WI38 (cell line): ENCODE results near the gene CADM4.
"Not testable (repeated sequence)": the region's sequence is repeated elsewhere in the genome, so short reads cannot be mapped to it uniquely, and the experiment has no call there.

ENCODE experiments used
- H3K4me3 ChIP-seq: 2 replicates; pipeline ENCODE4 v1.5.1; 2011; ENCODE audit warnings: low read depth, mild to moderate bottlenecking, control low read depth, low read length
- CTCF ChIP-seq: IDR thresholded peaks from 2 replicates; pipeline ENCODE4 v1.5.1; 2012; ENCODE audit warnings: low read depth, mild to moderate bottlenecking, control low read depth, low read length

CADM4 gene

GRCh38 chr19:43638995-43639518 is 593 bp downstream of the CADM4 start:
- TF ChIP-seq CTCF: no peak
- H3K4me3 ChIP-seq: no peak overlapping the region

- no peak for TF ChIP-seq CTCF
- H3K4me3 ChIP-seq: no peak overlapping the region
Observed at GRCh38 chr19:43638214-43638994, 1.2 kb downstream of the CADM4 start.

GRCh38 chr19:43636121-43636683 is 3.4 kb downstream of the CADM4 start:
- no peak for TF ChIP-seq CTCF
- no peak overlapping the region for H3K4me3 ChIP-seq

GRCh38 chr19:43635561-43635940 is 4.1 kb downstream of the CADM4 start:
- H3K4me3 ChIP-seq: not testable (repeated sequence)

- no peak overlapping the region for H3K4me3 ChIP-seq
- no peak for TF ChIP-seq CTCF
Observed at GRCh38 chr19:43634872-43635560, 4.6 kb downstream of the CADM4 start.

GRCh38 chr19:43634506-43634871 is 5.2 kb downstream of the CADM4 start:
- H3K4me3 ChIP-seq: no peak overlapping the region

GRCh38 chr19:43634068-43634467 is 5.6 kb downstream of the CADM4 start:
- H3K4me3 ChIP-seq: no peak overlapping the region
- no peak for TF ChIP-seq CTCF

More at GRCh38 chr19:43634506-43634871, 5.2 kb downstream of the CADM4 start:
- TF ChIP-seq CTCF: no peak
